Activated CD4-positive, alpha-beta T cell treated with anti-CD3 and anti-CD28 coated beads, Interleukin-2, amount 50 U/mL, for 4 hours (primary cell): Measurements from ENCODE around the gene TPT1.

ENCODE experiments used
- DNase-seq, 2 experiments: peaks; one replicate each; pipeline ENCODE4 v3.0.0-alpha.2; 2020

The TPT1 gene

GRCh38 chr13:45333251-45333976 is 7.6 kb downstream of the TPT1 start:
- no peak for DNase-seq

- no peak for DNase-seq
Measured at GRCh38 chr13:45332831-45333219, 8.2 kb downstream of the TPT1 start.

GRCh38 chr13:45332036-45332830 is 8.8 kb downstream of the TPT1 start:
- no peak for DNase-seq

GRCh38 chr13:45331692-45332035 is 9.3 kb downstream of the TPT1 start:
- DNase-seq, result no peak

- no peak for DNase-seq
Measured at GRCh38 chr13:45331123-45331619, 9.8 kb downstream of the TPT1 start.

- no peak for DNase-seq
Measured at GRCh38 chr13:45328661-45329111, 12.3 kb downstream of the TPT1 start.

GRCh38 chr13:45327253-45327955 is 13.6 kb downstream of the TPT1 start:
- DNase-seq, result no peak

GRCh38 chr13:45325806-45326205 is 15.2 kb downstream of the TPT1 start:
- no peak for DNase-seq

GRCh38 chr13:45320876-45321629 is 19.9 kb downstream of the TPT1 start:
- DNase-seq, result no peak

- DNase-seq, result no peak
Measured at GRCh38 chr13:45316996-45317395, 24.0 kb downstream of the TPT1 start.

GRCh38 chr13:45316338-45316737 is 24.6 kb downstream of the TPT1 start:
- no peak for DNase-seq

- DNase-seq, result no peak
Measured at GRCh38 chr13:45315520-45316167, 25.3 kb downstream of the TPT1 start.

- DNase-seq, result no peak
Measured at GRCh38 chr13:45314822-45315221, 26.2 kb downstream of the TPT1 start.

- no peak for DNase-seq
Measured at GRCh38 chr13:45310341-45311131, 30.4 kb downstream of the TPT1 start.

- DNase-seq, result no peak
Measured at GRCh38 chr13:45306966-45307365, 34.0 kb downstream of the TPT1 start.

GRCh38 chr13:45305079-45305478 is 35.9 kb downstream of the TPT1 start:
- no peak for DNase-seq

- DNase-seq, result no peak
Measured at GRCh38 chr13:45303866-45304265, 37.1 kb downstream of the TPT1 start.

- no peak for DNase-seq
Measured at GRCh38 chr13:45303026-45303425, 38.0 kb downstream of the TPT1 start.

GRCh38 chr13:45302507-45302906 is 38.5 kb downstream of the TPT1 start:
- DNase-seq, result no peak

- no peak for DNase-seq
Measured at GRCh38 chr13:45301263-45301662, 39.7 kb downstream of the TPT1 start.

- no peak for DNase-seq
Measured at GRCh38 chr13:45300190-45300985, 40.6 kb downstream of the TPT1 start.
